ENCODE results near the gene ANO10. TPM values are rescaled to one million over a fixed set of nuclear protein-coding genes. Genes with fewer than 3 reads are reported as not detected.

ANO10 gene
- total and polyA plus RNA-seq, 2 of the 8 experiments (the other 6 are each of a cell fraction or from before 2014, with no cell fraction given): 38.0 to 53.2 TPM

GRCh38 chr3:43378066-43378935 is 243.5 kb downstream of the ANO10 start:
- Histone ChIP-seq H3K4ac (replicated peaks; ENCODE audit: insufficient read length, low read depth, low read length) (no peak overlapping the region), H3K23me2 (ENCODE audit: low read depth, low read length) (no peaks in the 10 kb centered on the region), H2BK15ac (ENCODE audit: low read length) (no peak overlapping the region), H3K14ac (ENCODE audit: insufficient read length) (no peak overlapping the region), H4K91ac (replicated peaks; ENCODE audit: insufficient read length, low read length) (no peak overlapping the region), H2AFZ (ENCODE audit: low read length) (no peak overlapping the region), H3K4me3 (ENCODE audit: extremely low read depth in 1 of 4, insufficient read depth in 2 of 4, low read depth in 3 of 4, low read length in 4 of 4) (no peak overlapping the region), H3K27ac (ENCODE audit: low read depth, low read length) (no peak overlapping the region), H2BK12ac (ENCODE audit: low read depth, low read length) (no peak overlapping the region), H2AK5ac (ENCODE audit: low read depth, low read length) (no peak overlapping the region), H3K18ac (ENCODE audit: extremely low read depth, low read length) (no peak overlapping the region), H3K79me1 (ENCODE audit: low read depth, low read length) (no peaks in the 10 kb centered on the region), H2BK5ac (ENCODE audit: low read depth, low read length) (no peak overlapping the region), H4K8ac (ENCODE audit: extremely low read depth, insufficient read depth, low read length) (no peak overlapping the region), H3K27me3 (replicated peaks in 1 of 4; ENCODE audit: control insufficient read depth in 3 of 4, extremely low read depth in 1 of 4, insufficient read depth in 3 of 4, low read length in 3 of 4) (no peaks in the 10 kb centered on the region), H2BK20ac (ENCODE audit: low read length) (no peak overlapping the region), H3K36me3 (ENCODE audit: control insufficient read depth in 2 of 4, insufficient read depth in 4 of 4, low read length in 3 of 4) (no peaks in the 10 kb centered on the region), H4K20me1 (replicated peaks in 1 of 2; ENCODE audit: control insufficient read depth in 1 of 2, insufficient read depth in 2 of 2, low read length in 2 of 2) (no peaks in the 10 kb centered on the region), H3K9me3 (ENCODE audit: insufficient read depth in 2 of 2, low read depth in 1 of 2, low read length in 1 of 2) (no peaks in the 10 kb centered on the region), H2BK120ac (replicated peaks; ENCODE audit: low read depth, low read length) (no peak overlapping the region), H3K79me2 (ENCODE audit: control insufficient read depth in 1 of 2, insufficient read depth in 2 of 2, low read length in 2 of 2) (no peaks in the 10 kb centered on the region), H3K4me1 (replicated peaks in 1 of 4; ENCODE audit: control insufficient read depth in 3 of 4, insufficient read depth in 4 of 4, low read length in 3 of 4) (peaks cover 0 to 7% (median 5%) of the 10 kb centered on the region in 4 experiments; a peak in 4 of 7 replicates), H3K4me2 (ENCODE audit: insufficient read depth in 1 of 2, low read depth in 2 of 2, low read length in 2 of 2) (no peak overlapping the region; a peak in 1 of 4 replicates), H3K9ac (replicated peaks in 1 of 4; ENCODE audit: extremely low read depth in 1 of 4, low read depth in 3 of 4, low read length in 3 of 4) (no peak overlapping the region), H4K5ac (ENCODE audit: insufficient read length, low read depth, low read length) (no peak overlapping the region), H3K56ac (replicated peaks; ENCODE audit: insufficient read length, low read depth, low read length) (no peak overlapping the region), H3K23ac (ENCODE audit: insufficient read length) (no peak overlapping the region)
- ChIA-PET POLR2A (ENCODE audit: partially characterized antibody) (no interaction called here), CTCF (ENCODE audit: partially characterized antibody) (interaction anchor here (0.6 to 2.4 kb wide), 16 partner anchors 10 to 416 kb away, joined by 3 to 9 read pairs (median 4); no protein-coding TSS in a partner anchor)
- 90% methylated on average over 2 of the region's 2 CpGs; no CpG with 5 or more reads in 1 of the 2 experiments for WGBS, 2 experiments (ENCODE audit: extremely low coverage in 1 of 2, insufficient coverage in 1 of 2, insufficient read length in 1 of 2, insufficient replicate concordance in 2 of 2, low coverage in 1 of 2, low lambda C conversion rate in 2 of 2, missing lambda C conversion rate in 1 of 2)
- no peak for DNase-seq (ENCODE audit: low read depth in 1 of 2, low spot score in 2 of 2)
- TF ChIP-seq RAD21 (IDR thresholded peaks at IDR 0.05 in 1 of 2, conservative IDR thresholded peaks at IDR 0.05 in 1 of 2; ENCODE audit: low read depth in 2 of 2, low read length in 2 of 2): peak; percentile 70 to 81
- no peak for TF ChIP-seq SUZ12 (IDR thresholded peaks at IDR 0.05; ENCODE audit: low read length)
- no peak for TF ChIP-seq JUN (IDR thresholded peaks at IDR 0.05; ENCODE audit: low read depth, low read length)
- no peak for TF ChIP-seq TEAD4 (IDR thresholded peaks at IDR 0.05; ENCODE audit: low read depth, low read length)
- TF ChIP-seq BACH1 (IDR thresholded peaks at IDR 0.05; ENCODE audit: low read length): no peak
- TF ChIP-seq SAP30 (IDR thresholded peaks at IDR 0.05; ENCODE audit: insufficient read depth, insufficient replicate concordance, low read length): no peak
- TF ChIP-seq POU5F1 (IDR thresholded peaks at IDR 0.05; ENCODE audit: low read depth, low read length): no peak
- TF ChIP-seq CTCF (IDR thresholded peaks at IDR 0.05; ENCODE audit: control extremely low read depth in 1 of 3, insufficient read depth in 1 of 3, low read depth in 1 of 3, low read length in 3 of 3): peak; percentile 59 to 83 (median 64)
- TF ChIP-seq SP1 (IDR thresholded peaks at IDR 0.05; ENCODE audit: low read depth, low read length): no peak
- FAIRE-seq: no peak

Data from H1 (cell line).